Kidney epithelial cell (primary cell): ENCODE results near the gene CHTF18. TPM values are rescaled to one million over a fixed set of nuclear protein-coding genes. Genes with fewer than 3 reads are reported as not detected.

Experiments used
- DNase-seq: peaks from one replicate; pipeline ENCODE4 v3.0.0-alpha.2; 2010; ENCODE audit warnings: low read depth
- H3K27me3 ChIP-seq: 2 replicates; pipeline ENCODE4 v1.6.0; 2011; ENCODE audit warnings: low read length; ENCODE audit not compliant: control insufficient read depth, insufficient read depth
- H3K36me3 ChIP-seq: 2 replicates; pipeline ENCODE4 v1.5.1; 2011; ENCODE audit warnings: low read length; ENCODE audit not compliant: control insufficient read depth, insufficient read depth
- H3K4me3 ChIP-seq: 2 replicates; pipeline ENCODE4 v1.5.1; 2011; ENCODE audit warnings: low read depth, mild to moderate bottlenecking, control low read depth, low read length
- CTCF ChIP-seq: IDR thresholded peaks from 2 replicates; pipeline ENCODE4 v1.5.1; 2011; ENCODE audit warnings: mild to moderate bottlenecking, moderate library complexity, low read length, control low read depth, inconsistent platforms; ENCODE audit not compliant: insufficient read depth, poor library complexity, severe bottlenecking
- total RNA-seq: library from RNA; depleted of rRNA; stranded (reverse); fragments of >200 nt; gene quantifications from 2 replicates; pipeline ENCODE4 v1.2.3, GENCODE V29; 2015

The CHTF18 gene
- total RNA-seq, 1 donor from 2014 or later, result 23.9 TPM

GRCh38 chr16:795580-796229 is 7.3 kb downstream of the CHTF18 start:
- DNase-seq, result no peak
- H3K36me3 ChIP-seq, result no peaks in the 10 kb centered on the region
- no peak overlapping the region for H3K4me3 ChIP-seq
- no peak for TF ChIP-seq CTCF
- peaks cover 17% of the 10 kb centered on the region for H3K27me3 ChIP-seq

- no peak for TF ChIP-seq CTCF
- Histone ChIP-seq H3K27me3 (peaks cover 25% of the 10 kb centered on the region), H3K36me3 (no peaks in the 10 kb centered on the region), H3K4me3 (no peak overlapping the region)
- no peak for DNase-seq
Observed at GRCh38 chr16:796296-797119, 8.1 kb downstream of the CHTF18 start.

GRCh38 chr16:797120-797420 is 8.7 kb downstream of the CHTF18 start:
- H3K27me3 ChIP-seq, result peaks cover 31% of the 10 kb centered on the region
- no peaks in the 10 kb centered on the region for H3K36me3 ChIP-seq
- no peak for TF ChIP-seq CTCF
- DNase-seq, result no peak
- H3K4me3 ChIP-seq, result no peak overlapping the region

- Histone ChIP-seq H3K4me3 (no peak overlapping the region), H3K27me3 (peaks cover 37% of the 10 kb centered on the region), H3K36me3 (no peaks in the 10 kb centered on the region)
- no peak for DNase-seq
- no peak for TF ChIP-seq CTCF
Observed at GRCh38 chr16:797686-798085, 9.3 kb downstream of the CHTF18 start.

GRCh38 chr16:798666-799065 is 10.2 kb downstream of the CHTF18 start:
- no peak for DNase-seq
- Histone ChIP-seq H3K27me3 (peaks cover 47% of the 10 kb centered on the region), H3K4me3 (no peak overlapping the region), H3K36me3 (no peaks in the 10 kb centered on the region)
- TF ChIP-seq CTCF, result no peak
